Activated CD4-positive, alpha-beta memory T cell treated with anti-CD3 and anti-CD28 coated beads for 36 hours (primary cell): ENCODE measurements around the gene PSENEN. TPM values are rescaled to one million over a fixed set of nuclear protein-coding genes. Genes with fewer than 3 reads are reported as not detected.

ENCODE experiments used
- CTCF ChIA-PET: fragments of 350-600 bp; sonication (Branson Sonifier 250); formaldehyde crosslinking; loops from one replicate; lab custom pipeline; 2021; ENCODE audit warnings: antibody characterized with exemption, inconsistent platforms; lab: Charles Lee
- POLR2A ChIA-PET: fragments of 350-600 bp; sonication (Branson Sonifier 250); formaldehyde crosslinking; loops from one replicate; lab custom pipeline; 2021; ENCODE audit warnings: antibody characterized with exemption; lab: Charles Lee
- DNase-seq: peaks from one replicate; pipeline ENCODE4 v3.0.0-alpha.2; 2020
- H3K27ac Mint-ChIP-seq: one replicate; pipeline ENCODE4 v1.8.0; 2021; ENCODE audit warnings: mixed read lengths
- H3K27me3 Mint-ChIP-seq: one replicate; pipeline ENCODE4 v1.8.0; 2021; ENCODE audit warnings: mixed read lengths
- H3K36me3 Mint-ChIP-seq: one replicate; pipeline ENCODE4 v1.8.0; 2021; ENCODE audit warnings: mixed read lengths
- H3K4me1 Mint-ChIP-seq: one replicate; pipeline ENCODE4 v1.8.0; 2021; ENCODE audit warnings: low read depth, mixed read lengths
- H3K4me3 Mint-ChIP-seq: one replicate; pipeline ENCODE4 v1.8.0; 2021; ENCODE audit warnings: mild to moderate bottlenecking, mixed read lengths
- H3K9me3 Mint-ChIP-seq: one replicate; pipeline ENCODE4 v1.8.0; 2021; ENCODE audit warnings: mixed read lengths
- intact Hi-C: fragments of 100-400 bp; cut with micrococcal nuclease; formaldehyde crosslinking; loops from one replicate; pipeline ENCODE4 v1.15.1; 2023
- total RNA-seq, 2 experiments: library from RNA; stranded (reverse); gene quantifications; one replicate each; pipeline ENCODE4 v1.2.3, GENCODE V29; 2021

PSENEN gene
- total RNA-seq, 2 experiments from 2014 or later: 46.7 to 47.9 TPM

DNA sequence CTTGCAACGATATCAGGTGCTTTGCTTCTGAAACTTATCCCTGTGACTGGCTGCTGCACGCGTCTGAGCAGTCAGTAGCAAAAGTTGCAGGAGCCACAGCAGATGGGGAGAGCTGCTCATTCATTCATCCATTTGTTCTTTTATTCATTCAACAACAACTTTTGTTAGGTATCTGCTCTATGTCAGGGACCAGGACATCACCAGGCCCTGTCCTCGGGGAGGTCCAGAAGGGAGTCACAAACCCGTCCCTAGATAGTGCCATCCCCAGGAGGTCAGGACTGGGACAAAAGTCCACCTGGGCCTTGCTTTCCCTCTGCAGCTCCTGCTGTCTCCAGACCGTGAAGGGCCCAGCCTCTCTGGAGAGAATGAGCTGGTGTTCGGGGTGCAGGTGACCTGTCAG, 32.5 kb downstream of the PSENEN start:
- DNase-seq: no peak
- peak overlapping the region; percentile 23 for H3K4me3 Mint-ChIP-seq
- intact Hi-C loops: no loop called here
- peaks cover 15% of the 10 kb centered on the region for H3K4me1 Mint-ChIP-seq
- POLR2A ChIA-PET: no interaction called here
- no peaks in the 10 kb centered on the region for H3K9me3 Mint-ChIP-seq
- peaks cover 3% of the 10 kb centered on the region for H3K36me3 Mint-ChIP-seq
- H3K27ac Mint-ChIP-seq: no peak overlapping the region
- no peaks in the 10 kb centered on the region for H3K27me3 Mint-ChIP-seq
- CTCF ChIA-PET: no interaction called here

DNA sequence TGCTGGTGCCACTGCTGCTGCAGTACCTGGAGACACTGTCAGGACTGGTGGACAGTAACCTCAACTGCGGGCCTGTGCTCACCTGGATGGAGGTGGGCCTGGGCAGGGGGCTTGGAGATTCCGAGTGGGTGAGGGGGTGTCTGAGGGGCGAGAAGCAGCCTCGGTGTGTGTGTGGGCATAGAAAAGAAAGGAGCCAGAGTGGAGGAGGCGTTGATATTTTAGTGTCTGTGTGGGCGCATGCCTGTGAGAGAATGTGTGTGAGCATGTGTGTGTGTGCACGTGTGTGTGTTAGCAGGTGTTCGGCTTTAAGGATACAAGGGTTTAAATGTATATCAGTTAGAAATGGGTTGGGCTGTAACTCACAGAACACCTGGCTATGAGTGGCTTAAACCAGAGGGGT, 33.6 kb downstream of the PSENEN start:
- no peak overlapping the region for H3K4me3 Mint-ChIP-seq
- H3K27ac Mint-ChIP-seq: no peak overlapping the region
- no peaks in the 10 kb centered on the region for H3K9me3 Mint-ChIP-seq
- peaks cover 3% of the 10 kb centered on the region for H3K36me3 Mint-ChIP-seq
- no peaks in the 10 kb centered on the region for H3K27me3 Mint-ChIP-seq
- peaks cover 15% of the 10 kb centered on the region for H3K4me1 Mint-ChIP-seq
- ChIA-PET CTCF (no interaction called here), POLR2A (interaction anchor here (0.6 kb wide), 1 partner anchor 242 kb away, joined by 3 read pairs; no protein-coding TSS in a partner anchor)
- no peak for DNase-seq
- intact Hi-C loops: no loop called here

DNA sequence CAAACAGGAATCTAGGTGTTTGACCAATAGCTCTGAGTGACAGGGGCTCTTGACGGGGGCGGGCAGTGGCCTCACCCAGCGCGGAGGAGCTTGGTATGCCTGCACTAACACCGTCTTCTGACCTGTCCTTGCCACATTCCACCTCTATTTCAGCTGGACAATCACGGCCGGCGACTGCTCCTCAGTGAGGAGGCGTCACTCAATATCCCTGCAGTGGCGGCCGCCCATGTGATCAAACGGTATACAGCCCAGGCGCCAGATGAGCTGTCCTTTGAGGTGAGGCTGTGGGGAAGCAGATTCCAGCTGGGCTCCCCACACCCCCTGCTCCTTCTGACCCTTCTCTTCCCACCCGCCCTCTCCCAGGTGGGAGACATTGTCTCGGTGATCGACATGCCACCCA, 34.6 kb downstream of the PSENEN start:
- ChIA-PET CTCF (no interaction called here), POLR2A (no interaction called here)
- H3K27ac Mint-ChIP-seq: no peak overlapping the region
- intact Hi-C loops: no loop called here
- DNase-seq: no peak
- H3K9me3 Mint-ChIP-seq: no peaks in the 10 kb centered on the region
- H3K4me1 Mint-ChIP-seq: peaks cover 9% of the 10 kb centered on the region
- no peak overlapping the region for H3K4me3 Mint-ChIP-seq
- no peaks in the 10 kb centered on the region for H3K27me3 Mint-ChIP-seq
- peaks cover 3% of the 10 kb centered on the region for H3K36me3 Mint-ChIP-seq

DNA sequence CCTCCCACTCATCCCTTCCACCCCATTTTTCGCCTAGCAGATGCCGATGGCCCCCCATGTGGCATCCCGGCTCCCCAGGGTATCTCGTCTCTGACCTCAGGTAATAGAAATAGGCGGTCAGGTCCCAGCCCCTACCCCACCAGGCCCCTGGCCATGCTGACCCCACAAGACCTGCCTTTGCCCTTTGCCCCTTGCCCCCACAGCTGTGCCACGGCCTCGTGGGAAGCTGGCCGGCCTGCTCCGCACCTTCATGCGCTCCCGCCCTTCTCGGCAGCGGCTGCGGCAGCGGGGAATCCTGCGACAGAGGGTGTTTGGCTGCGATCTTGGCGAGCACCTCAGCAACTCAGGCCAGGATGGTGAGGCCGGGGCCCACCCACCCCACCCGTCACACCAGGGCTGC, 35.3 kb downstream of the PSENEN start:
- peaks cover 9% of the 10 kb centered on the region for H3K4me1 Mint-ChIP-seq
- H3K36me3 Mint-ChIP-seq: peaks cover 3% of the 10 kb centered on the region
- ChIA-PET CTCF (no interaction called here), POLR2A (no interaction called here)
- H3K27ac Mint-ChIP-seq: no peak overlapping the region
- no peak overlapping the region for H3K4me3 Mint-ChIP-seq
- no peaks in the 10 kb centered on the region for H3K9me3 Mint-ChIP-seq
- DNase-seq: no peak
- no peaks in the 10 kb centered on the region for H3K27me3 Mint-ChIP-seq
- intact Hi-C loops: no loop called here

DNA sequence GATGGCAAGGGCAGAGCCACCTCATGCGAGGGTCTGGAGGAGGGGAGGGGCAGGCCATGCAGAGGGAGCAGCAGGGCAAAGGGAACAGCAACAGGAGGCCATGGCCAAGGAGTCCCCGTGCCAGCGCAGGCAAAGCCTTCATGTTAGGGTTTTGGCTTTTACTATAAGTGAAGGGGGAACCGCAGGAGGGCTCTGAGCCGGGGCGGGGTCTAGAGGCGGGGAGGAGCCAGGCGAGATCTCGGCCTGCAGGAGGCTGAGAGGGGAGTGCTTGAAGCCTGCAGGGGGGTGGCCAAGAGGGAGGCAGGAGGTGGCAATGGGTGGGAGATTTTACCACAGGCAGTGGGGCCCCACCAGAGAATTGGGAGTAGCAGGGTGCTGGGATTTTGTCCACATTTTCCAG, 36.2 kb downstream of the PSENEN start:
- Mint-ChIP-seq H3K27ac (no peak overlapping the region), H3K4me1 (peaks cover 4% of the 10 kb centered on the region)
- POLR2A ChIA-PET: no interaction called here

DNA sequence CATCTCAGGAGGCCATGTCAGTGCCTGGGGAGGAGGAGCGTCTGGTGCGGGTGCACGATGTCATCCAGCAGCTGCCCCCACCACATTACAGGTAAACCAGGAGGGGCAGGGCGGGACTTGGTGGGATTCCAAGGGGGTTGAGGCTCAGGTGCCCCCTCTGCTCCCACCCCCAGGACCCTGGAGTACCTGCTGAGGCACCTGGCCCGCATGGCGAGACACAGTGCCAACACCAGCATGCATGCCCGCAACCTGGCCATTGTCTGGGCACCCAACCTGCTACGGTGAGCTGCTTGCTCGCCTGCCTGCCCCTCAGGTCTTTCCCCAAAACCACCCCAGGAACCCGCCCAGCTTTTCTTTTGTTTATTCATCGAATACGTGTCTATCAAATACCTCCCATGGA, 37.1 kb downstream of the PSENEN start:
- intact Hi-C loops: no loop called here
- ChIA-PET CTCF (no interaction called here), POLR2A (no interaction called here)
- Mint-ChIP-seq H3K27me3 (no peaks in the 10 kb centered on the region), H3K27ac (no peak overlapping the region), H3K4me3 (no peak overlapping the region), H3K4me1 (no peaks in the 10 kb centered on the region), H3K36me3 (peaks cover 3% of the 10 kb centered on the region), H3K9me3 (no peaks in the 10 kb centered on the region)
- DNase-seq: no peak

More for the DNA sequence above, 36.2 kb downstream of the PSENEN start:
- Mint-ChIP-seq H3K36me3 (peaks cover 3% of the 10 kb centered on the region), H3K4me3 (no peak overlapping the region), H3K27me3 (no peaks in the 10 kb centered on the region), H3K9me3 (no peaks in the 10 kb centered on the region)
- intact Hi-C loops: no loop called here
- CTCF ChIA-PET: no interaction called here
- no peak for DNase-seq

DNA sequence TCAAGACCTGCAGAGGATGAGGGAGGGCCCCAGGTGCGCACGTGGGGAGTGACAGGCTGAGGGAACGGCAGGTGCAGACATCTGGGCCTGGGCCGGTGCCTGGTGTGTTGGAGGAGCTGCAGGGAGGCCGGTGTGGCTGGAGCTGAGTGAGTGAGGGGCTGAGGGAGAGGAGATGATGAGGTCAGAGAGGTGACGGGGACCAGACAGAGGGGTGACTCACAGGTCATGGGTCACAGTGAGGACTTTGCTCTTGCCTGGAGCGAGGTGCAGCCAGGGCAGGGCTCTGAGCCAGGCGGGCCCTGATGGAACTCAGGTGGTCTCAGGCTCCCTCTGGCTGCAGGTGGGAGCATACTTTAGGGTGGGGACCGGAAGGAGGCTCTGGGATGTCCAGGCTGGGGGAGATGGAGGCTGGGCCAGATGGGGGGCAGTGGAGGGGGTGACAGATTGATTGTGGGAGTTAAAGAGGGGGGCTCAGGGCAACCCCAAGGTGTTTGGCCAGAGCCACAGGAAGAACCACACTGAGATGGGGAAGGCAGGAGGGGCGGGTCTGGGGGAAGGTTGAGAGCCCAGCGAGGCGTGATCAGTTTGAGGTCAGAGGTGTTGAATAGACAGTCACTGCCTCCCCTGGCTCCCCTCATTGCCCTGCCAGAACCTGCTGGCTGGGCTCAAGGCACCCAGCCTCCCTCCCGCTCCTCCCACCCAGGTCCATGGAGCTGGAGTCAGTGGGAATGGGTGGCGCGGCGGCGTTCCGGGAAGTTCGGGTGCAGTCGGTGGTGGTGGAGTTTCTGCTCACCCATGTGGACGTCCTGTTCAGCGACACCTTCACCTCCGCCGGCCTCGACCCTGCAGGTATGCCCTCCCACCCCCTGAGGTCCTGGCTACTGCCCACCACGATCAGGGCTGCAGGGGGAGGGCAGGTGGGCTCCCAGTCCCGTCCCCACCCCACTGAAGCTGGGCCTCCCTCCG, 38.3 kb downstream of the PSENEN start:
- Mint-ChIP-seq H3K36me3 (peaks cover 3% of the 10 kb centered on the region), H3K27me3 (no peaks in the 10 kb centered on the region), H3K27ac (no peak overlapping the region), H3K4me3 (no peak overlapping the region), H3K4me1 (no peaks in the 10 kb centered on the region), H3K9me3 (no peaks in the 10 kb centered on the region)
- POLR2A ChIA-PET: no interaction called here
- CTCF ChIA-PET: no interaction called here
- DNase-seq: no peak
- intact Hi-C loops: no loop called here

DNA sequence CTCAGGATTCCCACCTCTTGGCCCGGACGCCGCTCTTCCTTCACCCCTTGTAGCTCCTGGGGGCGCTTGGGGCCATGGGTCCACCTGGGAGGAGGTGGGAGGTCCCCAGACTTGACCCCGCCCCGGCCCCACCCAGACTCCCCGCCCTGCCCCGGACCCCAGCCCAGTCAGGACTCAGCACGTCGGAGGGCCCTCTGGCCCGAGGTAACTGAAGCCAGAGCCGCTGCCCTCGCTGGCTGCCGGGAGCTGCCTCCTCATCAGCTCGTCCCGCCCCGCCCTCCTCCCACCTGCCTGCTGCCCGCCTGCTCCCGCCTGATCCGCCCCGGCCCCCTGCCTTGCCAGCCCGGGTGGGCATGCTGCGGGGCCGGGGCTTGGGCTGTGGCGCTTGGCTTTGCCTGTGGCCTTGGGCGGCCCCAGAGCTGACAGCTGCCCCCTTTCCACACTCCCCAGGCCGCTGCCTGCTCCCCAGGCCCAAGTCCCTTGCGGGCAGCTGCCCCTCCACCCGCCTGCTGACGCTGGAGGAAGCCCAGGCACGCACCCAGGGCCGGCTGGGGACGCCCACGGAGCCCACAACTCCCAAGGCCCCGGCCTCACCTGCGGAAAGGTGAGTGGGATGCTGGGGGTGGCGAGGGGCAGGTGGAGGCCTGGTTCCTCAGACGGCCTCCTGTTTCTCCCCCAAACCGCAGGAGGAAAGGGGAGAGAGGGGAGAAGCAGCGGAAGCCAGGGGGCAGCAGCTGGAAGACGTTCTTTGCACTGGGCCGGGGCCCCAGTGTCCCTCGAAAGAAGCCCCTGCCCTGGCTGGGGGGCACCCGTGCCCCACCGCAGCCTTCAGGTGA, 39.3 kb downstream of the PSENEN start:
- H3K36me3 Mint-ChIP-seq: peaks cover 3% of the 10 kb centered on the region
- CTCF ChIA-PET: no interaction called here
- H3K9me3 Mint-ChIP-seq: no peaks in the 10 kb centered on the region
- no peaks in the 10 kb centered on the region for H3K4me1 Mint-ChIP-seq
- POLR2A ChIA-PET: interaction anchor here (0.6 kb wide), 1 partner anchor 330 kb away, joined by 3 read pairs; no protein-coding TSS in a partner anchor
- no peak overlapping the region for H3K4me3 Mint-ChIP-seq
- H3K27ac Mint-ChIP-seq: no peak overlapping the region
- no peaks in the 10 kb centered on the region for H3K27me3 Mint-ChIP-seq
- DNase-seq: no peak
- intact Hi-C loops: no loop called here

DNA sequence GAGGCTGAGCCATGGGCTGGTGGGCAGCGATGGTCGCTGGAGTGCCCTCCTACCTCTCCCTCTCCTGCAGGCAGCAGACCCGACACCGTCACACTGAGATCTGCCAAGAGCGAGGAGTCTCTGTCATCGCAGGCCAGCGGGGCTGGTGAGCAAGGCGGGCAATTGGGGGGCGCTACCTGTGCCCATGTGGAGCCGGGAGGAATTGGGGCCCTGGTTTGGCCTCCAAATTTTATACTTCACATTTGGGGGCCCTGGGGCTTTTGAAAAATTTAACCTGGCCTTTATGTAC, 39.8 kb downstream of the PSENEN start:
- no peaks in the 10 kb centered on the region for H3K9me3 Mint-ChIP-seq
- peaks cover 3% of the 10 kb centered on the region for H3K36me3 Mint-ChIP-seq
- POLR2A ChIA-PET: no interaction called here
- H3K4me1 Mint-ChIP-seq: no peaks in the 10 kb centered on the region
- CTCF ChIA-PET: no interaction called here
- no peak overlapping the region for H3K4me3 Mint-ChIP-seq
- H3K27ac Mint-ChIP-seq: no peak overlapping the region
- intact Hi-C loops: no loop called here
- DNase-seq: no peak
- H3K27me3 Mint-ChIP-seq: no peaks in the 10 kb centered on the region

DNA sequence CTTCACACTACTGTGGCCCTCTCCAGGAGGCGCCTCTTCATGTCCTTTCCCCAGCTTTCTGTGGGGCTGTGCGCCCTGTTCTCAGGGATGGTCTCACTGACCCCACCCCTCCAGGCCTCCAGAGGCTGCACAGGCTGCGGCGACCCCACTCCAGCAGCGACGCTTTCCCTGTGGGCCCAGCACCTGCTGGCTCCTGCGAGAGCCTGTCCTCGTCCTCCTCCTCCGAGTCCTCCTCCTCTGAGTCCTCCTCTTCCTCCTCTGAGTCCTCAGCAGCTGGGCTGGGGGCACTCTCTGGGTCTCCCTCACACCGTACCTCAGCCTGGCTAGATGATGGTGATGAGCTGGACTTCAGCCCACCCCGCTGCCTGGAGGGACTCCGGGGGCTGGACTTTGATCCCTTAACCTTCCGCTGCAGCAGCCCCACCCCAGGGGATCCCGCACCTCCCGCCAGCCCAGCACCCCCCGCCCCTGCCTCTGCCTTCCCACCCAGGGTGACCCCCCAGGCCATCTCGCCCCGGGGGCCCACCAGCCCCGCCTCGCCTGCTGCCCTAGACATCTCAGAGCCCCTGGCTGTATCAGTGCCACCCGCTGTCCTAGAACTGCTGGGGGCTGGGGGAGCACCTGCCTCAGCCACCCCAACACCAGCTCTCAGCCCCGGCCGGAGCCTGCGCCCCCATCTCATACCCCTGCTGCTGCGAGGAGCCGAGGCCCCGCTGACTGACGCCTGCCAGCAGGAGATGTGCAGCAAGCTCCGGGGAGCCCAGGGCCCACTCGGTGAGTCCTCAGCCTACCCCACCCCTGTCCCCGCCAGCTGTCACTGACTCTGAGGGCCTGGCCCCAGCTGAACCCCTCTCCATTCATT, 41.1 kb downstream of the PSENEN start:
- Mint-ChIP-seq H3K36me3 (peaks cover 3% of the 10 kb centered on the region), H3K27ac (no peak overlapping the region), H3K27me3 (no peaks in the 10 kb centered on the region), H3K4me3 (no peak overlapping the region), H3K9me3 (no peaks in the 10 kb centered on the region), H3K4me1 (no peaks in the 10 kb centered on the region)
- CTCF ChIA-PET: no interaction called here
- POLR2A ChIA-PET: interaction anchor here (1.0 kb wide), 1 partner anchor 49 kb away, joined by 3 read pairs; no protein-coding TSS in a partner anchor
- DNase-seq: no peak
- intact Hi-C loops: no loop called here

DNA sequence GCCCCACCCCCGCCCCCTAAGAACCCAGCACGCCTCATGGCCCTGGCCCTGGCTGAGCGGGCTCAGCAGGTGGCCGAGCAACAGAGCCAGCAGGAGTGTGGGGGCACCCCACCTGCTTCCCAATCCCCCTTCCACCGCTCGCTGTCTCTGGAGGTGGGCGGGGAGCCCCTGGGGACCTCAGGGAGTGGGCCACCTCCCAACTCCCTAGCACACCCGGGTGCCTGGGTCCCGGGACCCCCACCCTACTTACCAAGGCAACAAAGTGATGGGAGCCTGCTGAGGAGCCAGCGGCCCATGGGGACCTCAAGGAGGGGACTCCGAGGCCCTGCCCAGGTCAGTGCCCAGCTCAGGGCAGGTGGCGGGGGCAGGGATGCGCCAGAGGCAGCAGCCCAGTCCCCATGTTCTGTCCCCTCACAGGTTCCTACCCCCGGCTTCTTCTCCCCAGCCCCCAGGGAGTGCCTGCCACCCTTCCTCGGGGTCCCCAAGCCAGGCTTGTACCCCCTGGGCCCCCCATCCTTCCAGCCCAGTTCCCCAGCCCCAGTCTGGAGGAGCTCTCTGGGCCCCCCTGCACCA, 41.9 kb downstream of the PSENEN start:
- Mint-ChIP-seq H3K4me1 (no peaks in the 10 kb centered on the region), H3K9me3 (no peaks in the 10 kb centered on the region), H3K36me3 (peaks cover 1% of the 10 kb centered on the region), H3K4me3 (no peak overlapping the region), H3K27ac (no peak overlapping the region), H3K27me3 (no peaks in the 10 kb centered on the region)
- intact Hi-C loops: no loop called here
- CTCF ChIA-PET: no interaction called here
- POLR2A ChIA-PET: no interaction called here
- no peak for DNase-seq
